Glomerular endothelial cell (primary cell): ENCODE data around the gene NLRC3. TPM values are rescaled to one million over a fixed set of nuclear protein-coding genes. Genes with fewer than 3 reads are reported as not detected.

Experiments
- DNase-seq: peaks from one replicate; pipeline ENCODE4 v3.0.0-alpha.2; 2011; ENCODE audit warnings: low read depth, low spot score; ENCODE audit errors: extremely low read depth
- total RNA-seq: library from RNA; depleted of rRNA; stranded (reverse); fragments of >200 nt; gene quantifications from 2 replicates; pipeline ENCODE4 v1.2.3, GENCODE V29; 2015

The NLRC3 gene
- total RNA-seq, 1 donor from 2014 or later = 7.5 TPM

DNA sequence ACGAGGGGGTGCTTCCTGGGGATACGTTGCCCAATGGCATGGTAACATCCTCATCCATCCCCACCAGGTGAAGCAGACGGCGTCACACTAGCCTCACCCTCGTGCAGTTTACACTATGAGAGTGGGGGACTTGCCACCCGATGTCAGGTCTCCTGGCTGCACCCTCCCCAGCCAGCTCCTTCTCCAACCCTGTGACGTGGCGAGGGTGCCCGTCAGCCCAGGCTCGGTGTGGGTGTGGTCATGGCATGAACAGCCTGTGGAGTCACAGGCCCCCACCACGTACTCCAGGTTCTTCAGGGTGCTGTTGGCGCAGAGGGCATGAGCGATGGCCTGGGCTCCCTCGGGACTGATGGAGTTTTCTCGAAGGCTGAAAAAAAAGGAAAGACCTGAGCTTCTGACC lies 28.3 kb downstream of the NLRC3 start:
- no peak for DNase-seq

DNA sequence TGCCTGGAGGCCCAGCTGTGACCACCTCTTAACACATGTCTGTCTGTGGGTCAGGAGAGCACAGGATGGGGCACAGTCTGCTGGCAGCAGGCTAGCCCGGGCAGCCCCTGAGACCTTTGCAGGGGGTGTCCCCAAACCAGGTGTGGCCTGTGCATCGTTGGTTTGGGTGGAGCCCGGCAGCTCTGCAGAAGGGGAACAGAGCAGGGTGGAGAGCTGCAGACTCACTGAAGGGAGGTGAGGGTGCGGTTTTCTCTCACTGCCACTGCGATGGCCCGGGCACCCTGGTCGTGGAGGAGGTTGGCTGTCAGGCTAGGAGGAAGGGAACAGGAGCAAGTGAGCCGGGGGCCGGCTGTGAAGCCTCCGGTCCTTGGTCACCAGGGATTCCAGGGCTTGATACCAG lies 28.8 kb downstream of the NLRC3 start:
- no peak for DNase-seq

DNA sequence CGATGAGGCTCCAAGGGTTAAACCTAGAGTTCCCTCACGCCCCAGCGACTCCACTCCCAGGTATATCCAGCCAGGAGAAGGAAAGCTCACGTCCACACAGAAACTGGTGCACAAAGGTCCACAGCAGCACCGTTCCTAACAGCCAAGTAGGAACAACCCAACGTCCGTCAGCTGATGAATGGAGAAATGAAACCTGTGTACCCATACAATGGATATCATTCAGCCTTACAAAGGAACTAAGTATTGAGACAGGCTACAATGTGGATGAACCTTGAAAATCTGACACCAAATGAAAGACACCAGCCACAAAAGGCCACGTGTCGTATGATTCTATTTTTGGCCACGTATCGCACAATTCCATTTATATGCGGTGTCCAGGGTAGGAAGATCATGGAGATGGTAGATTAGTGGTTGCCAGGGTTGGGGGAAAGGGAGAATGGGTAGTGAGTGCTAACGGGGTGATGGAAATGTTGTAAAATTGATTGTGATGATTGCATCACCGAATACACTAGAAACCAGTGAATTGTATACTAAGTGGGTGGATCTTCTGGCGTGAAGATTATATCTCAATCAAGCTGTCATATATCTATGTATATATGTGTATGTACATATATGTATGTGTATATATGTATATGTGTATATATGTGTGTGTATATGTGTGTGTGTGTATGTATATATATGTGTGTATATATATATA lies 30.1 kb downstream of the NLRC3 start:
- no peak for DNase-seq

GRCh38 chr16:3542601-3543373 lies 34.4 kb downstream of the NLRC3 start:
- no peak for DNase-seq

DNA sequence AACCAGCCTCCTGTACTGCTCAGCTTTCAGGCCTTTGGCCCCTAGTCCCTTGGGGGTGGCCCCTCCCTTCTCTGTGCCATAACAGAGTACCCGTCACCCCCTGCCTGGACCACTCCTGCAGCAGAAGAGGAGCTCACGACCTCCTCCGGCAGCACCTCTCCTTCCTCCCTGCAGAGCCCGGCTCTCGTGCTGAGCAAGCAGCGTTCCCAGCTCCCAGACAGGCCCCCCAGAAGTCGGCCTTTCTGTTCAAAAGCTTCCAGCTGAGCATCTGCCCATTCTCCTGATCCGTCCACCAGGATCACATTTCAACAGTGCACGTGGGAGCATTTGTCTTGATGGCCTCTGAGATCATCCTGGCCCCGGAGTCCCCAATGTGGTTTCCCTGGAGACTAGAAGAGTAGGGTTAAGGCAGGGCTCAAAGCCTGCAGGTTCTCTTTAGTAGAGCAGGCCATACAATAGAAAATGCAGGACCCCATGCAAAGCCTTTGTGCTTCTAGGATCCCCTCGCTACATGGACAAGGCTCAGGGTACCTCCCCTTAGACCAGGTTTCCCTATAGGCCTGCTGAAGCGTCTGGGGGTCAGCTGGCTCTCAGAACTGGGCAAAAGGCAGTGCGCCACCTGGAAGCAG lies 35.6 kb downstream of the NLRC3 start:
- DNase-seq = no peak

DNA sequence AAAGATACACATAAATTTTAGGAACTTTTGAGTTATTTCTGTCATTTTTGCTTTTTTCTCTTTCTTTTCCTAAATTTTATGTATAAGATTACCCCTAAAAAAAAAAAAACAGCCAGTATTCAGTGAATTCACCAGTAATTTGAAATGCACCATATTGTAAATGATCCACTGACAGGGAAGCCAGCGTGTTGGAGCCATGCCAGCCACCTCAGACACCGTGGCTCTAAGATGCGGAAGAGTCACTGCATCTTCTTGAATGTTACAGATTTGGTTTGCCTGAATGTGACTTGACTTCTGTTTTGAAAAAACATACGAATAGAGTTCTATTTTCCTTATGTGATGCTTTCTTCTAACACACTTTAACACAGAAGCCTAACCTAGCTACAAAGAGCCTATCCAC lies 39.0 kb downstream of the NLRC3 start:
- no peak for DNase-seq

GRCh38 chr16:3536851-3537250 lies 40.4 kb downstream of the NLRC3 start:
- DNase-seq = no peak

GRCh38 chr16:3536271-3536731 lies 40.9 kb downstream of the NLRC3 start:
- DNase-seq = no peak

DNA sequence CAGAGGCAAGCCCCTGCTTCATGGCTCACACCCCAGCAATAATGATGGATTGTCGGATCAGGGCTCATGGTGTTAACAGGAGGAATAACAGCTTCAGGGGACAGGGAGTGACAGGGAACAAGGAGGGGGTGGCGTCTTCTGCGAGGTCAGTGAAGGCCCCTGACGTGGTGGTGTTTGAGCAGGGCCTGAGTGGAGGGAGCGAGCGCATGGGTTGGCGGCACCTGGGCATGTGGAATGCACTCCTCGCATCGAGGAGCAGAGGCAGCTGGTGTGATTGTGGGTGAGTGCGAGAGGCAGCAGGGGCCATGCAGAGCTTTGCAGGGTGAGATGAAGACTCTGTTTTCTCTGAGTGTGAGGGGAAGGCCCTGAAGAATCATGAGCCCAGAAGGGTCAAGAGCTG lies 43.1 kb downstream of the NLRC3 start:
- no peak for DNase-seq

DNA sequence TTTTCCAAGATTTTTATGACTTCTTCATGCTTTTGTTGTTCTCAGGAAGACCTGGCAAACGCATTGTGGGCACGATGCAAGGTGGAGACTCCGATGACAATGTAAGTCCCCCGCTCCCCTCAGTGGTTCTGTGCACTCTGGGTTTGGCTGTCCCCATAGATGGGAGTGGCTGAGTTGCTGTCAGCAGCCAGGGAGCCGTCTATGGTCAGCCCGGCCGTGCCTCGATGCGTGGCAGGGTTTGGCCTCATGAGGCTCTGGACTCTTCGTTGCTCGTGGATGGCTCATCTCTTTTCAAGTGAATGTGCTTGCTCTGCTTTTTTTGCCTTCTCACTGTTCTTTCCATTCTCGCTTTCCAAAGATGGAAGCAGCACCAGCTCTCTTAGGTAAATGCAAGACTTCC lies 44.5 kb downstream of the NLRC3 start:
- no peak for DNase-seq

DNA sequence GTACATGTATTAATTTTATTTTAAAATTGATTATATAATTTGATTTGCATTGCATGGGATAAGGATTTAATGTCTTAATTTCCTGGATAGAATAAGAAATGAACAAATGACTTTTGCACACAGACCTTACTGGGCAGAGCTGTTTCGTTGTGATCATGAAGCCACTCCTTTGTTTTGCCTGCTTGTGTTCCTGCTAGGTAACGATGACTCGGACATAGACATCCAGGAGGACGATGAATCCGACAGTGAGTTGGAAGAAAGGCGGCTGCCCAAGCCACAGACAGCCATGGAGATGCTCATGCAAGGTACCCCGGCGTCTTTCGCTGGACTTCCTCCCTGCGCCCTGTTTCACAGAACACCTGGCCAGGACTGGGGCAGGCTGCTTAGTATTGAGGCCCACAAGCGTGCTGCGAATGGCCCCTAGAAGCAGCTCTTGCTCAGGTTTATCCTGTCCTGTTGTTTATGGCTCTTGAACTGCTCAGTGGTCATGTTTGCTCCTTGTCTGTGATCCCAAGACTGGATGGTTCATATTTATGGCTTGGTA lies 46.8 kb downstream of the NLRC3 start:
- DNase-seq = no peak

- no peak for DNase-seq
Observed at GRCh38 chr16:3529175-3529574, 48.0 kb downstream of the NLRC3 start.

GRCh38 chr16:3528406-3528805 lies 48.8 kb downstream of the NLRC3 start:
- no peak for DNase-seq

GRCh38 chr16:3527216-3527829 lies 49.9 kb downstream of the NLRC3 start:
- peak; percentile 20 for DNase-seq

- no peak for DNase-seq
Observed at GRCh38 chr16:3525951-3526350, 51.3 kb downstream of the NLRC3 start.

- no peak for DNase-seq
Observed at GRCh38 chr16:3523281-3523680, 53.9 kb downstream of the NLRC3 start.

- no peak for DNase-seq
Observed at GRCh38 chr16:3520841-3521240, 56.4 kb downstream of the NLRC3 start.

DNA sequence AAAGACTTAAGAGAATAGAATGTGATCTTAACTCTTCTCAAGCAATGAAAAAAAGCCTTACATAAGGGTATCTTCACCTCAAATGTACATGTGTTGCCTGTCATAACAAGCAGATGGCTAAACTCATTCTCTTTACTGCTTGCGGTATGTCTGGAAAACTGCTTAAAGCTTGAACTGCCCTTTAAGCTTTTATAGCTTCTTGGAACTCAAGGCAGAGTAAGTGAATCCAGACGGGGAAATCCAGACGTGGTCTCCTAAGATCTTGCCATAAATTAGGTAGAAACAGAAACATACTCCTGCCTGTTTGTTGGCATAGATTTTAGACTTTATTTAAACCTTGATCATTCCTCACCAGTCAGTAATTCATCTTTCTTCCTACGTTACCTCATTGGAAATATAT lies 56.8 kb downstream of the NLRC3 start:
- DNase-seq = no peak

- DNase-seq = no peak
Observed at GRCh38 chr16:3519581-3519980, 57.6 kb downstream of the NLRC3 start.

- no peak for DNase-seq
Observed at GRCh38 chr16:3518986-3519348, 58.2 kb downstream of the NLRC3 start.

DNA sequence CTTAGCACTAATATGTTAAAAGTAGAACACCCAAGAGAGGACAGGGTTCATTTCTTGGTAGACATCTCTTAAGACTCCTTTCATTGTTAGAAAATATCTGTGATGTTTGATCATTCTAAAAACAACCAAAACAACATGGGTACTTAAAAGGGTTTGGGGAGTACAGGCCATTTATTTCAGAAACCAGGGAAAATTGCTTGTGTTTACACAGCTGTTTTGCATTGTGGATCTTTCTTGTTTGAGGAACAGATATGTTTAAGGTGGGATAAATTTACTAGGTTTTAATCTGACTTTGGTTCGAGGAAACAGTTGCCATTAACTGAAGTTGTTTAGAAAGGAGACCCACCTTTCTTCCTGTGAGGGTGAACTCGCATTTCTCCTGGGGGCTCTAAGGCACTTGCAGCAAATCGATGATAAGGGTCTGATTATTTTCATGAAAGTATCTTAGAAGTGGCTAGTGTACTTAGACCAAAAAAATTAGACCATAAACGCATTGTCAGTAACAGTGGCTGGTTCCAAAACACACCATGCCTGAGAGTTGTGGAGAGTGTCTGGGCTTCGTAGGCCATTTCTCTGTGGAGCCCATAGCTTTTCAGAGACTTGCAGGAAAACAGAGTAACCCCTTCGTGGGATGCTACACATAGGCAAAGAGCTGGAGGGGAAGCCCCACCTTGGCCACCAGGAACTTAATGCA lies 58.8 kb downstream of the NLRC3 start:
- no peak for DNase-seq
